Neural progenitor cell (in vitro differentiated cells): ENCODE results near the gene PRKCE. TPM values are rescaled to one million over a fixed set of nuclear protein-coding genes. Genes with fewer than 3 reads are reported as not detected.

Source experiments
- DNase-seq: peaks from one replicate; pipeline ENCODE4 v3.0.0-alpha.2; 2016; ENCODE audit warnings: low spot score
- H2AFZ ChIP-seq: fragments of 200-600 bp; sonication (generic); replicated peaks from 2 replicates; pipeline ENCODE4 v1.6.1; 2016; ENCODE audit warnings: antibody characterized with exemption
- H3F3A ChIP-seq: fragments of 200-600 bp; sonication (generic); 2 replicates; pipeline ENCODE4 v1.6.1; 2016; ENCODE audit warnings: antibody characterized with exemption, low read depth
- H3K27ac ChIP-seq: fragments of 200-600 bp; sonication (generic); 2 replicates; pipeline ENCODE4 v1.5.1; 2016; ENCODE audit warnings: mild to moderate bottlenecking
- H3K27me3 ChIP-seq: fragments of 200-600 bp; sonication (generic); 2 replicates; pipeline ENCODE4 v1.6.1; 2016; ENCODE audit warnings: mild to moderate bottlenecking, moderate library complexity
- H3K36me3 ChIP-seq: fragments of 200-600 bp; sonication (generic); 2 replicates; pipeline ENCODE4 v1.5.1; 2016
- H3K4me1 ChIP-seq: fragments of 200-600 bp; sonication (generic); 2 replicates; pipeline ENCODE4 v1.6.1; 2016; ENCODE audit warnings: mixed run types
- H3K4me2 ChIP-seq: fragments of 200-600 bp; sonication (generic); 2 replicates; pipeline ENCODE4 v1.6.1; 2016
- H3K4me3 ChIP-seq: fragments of 200-600 bp; sonication (generic); 2 replicates; pipeline ENCODE4 v1.5.1; 2016
- H3K79me2 ChIP-seq: fragments of 200-600 bp; sonication (generic); 2 replicates; pipeline ENCODE4 v1.6.1; 2016; ENCODE audit warnings: low read depth
- H3K9ac ChIP-seq: fragments of 200-600 bp; sonication (generic); 2 replicates; pipeline ENCODE4 v1.6.1; 2016
- H3K9me3 ChIP-seq: fragments of 200-600 bp; sonication (generic); 2 replicates; pipeline ENCODE4 v1.5.1; 2016; ENCODE audit warnings: low read depth
- H4K20me1 ChIP-seq: fragments of 200-600 bp; sonication (generic); 2 replicates; pipeline ENCODE4 v1.6.1; 2016; ENCODE audit warnings: low read depth
- H3K27ac Mint-ChIP-seq: 3 replicates; pipeline ENCODE4 v1.8.0; 2021; ENCODE audit warnings: mixed read lengths
- H3K27me3 Mint-ChIP-seq: 2 replicates; pipeline ENCODE4 v1.8.0; 2022; ENCODE audit warnings: low read depth, mild to moderate bottlenecking, inconsistent platforms, moderate library complexity, mixed read lengths; ENCODE audit not compliant: insufficient read depth
- H3K36me3 Mint-ChIP-seq: 3 replicates; pipeline ENCODE4 v1.8.0; 2021; ENCODE audit warnings: mixed read lengths
- H3K4me1 Mint-ChIP-seq: 3 replicates; pipeline ENCODE4 v1.8.0; 2021; ENCODE audit warnings: mixed read lengths
- H3K4me3 Mint-ChIP-seq: 3 replicates; pipeline ENCODE4 v1.8.0; 2021; ENCODE audit warnings: mild to moderate bottlenecking, moderate library complexity, mixed read lengths
- H3K9me3 Mint-ChIP-seq: 3 replicates; pipeline ENCODE4 v1.8.0; 2020; ENCODE audit warnings: mixed read lengths
- CTCF ChIP-seq: fragments of 200-600 bp; sonication (generic); IDR thresholded peaks from 2 replicates; pipeline ENCODE4 v1.5.1; 2017; ENCODE audit warnings: antibody characterized with exemption, mild to moderate bottlenecking
- EZH2 ChIP-seq: fragments of 200-600 bp; sonication (generic); IDR thresholded peaks from 2 replicates; pipeline ENCODE4 v1.6.1; 2017; ENCODE audit warnings: antibody characterized with exemption, mild to moderate bottlenecking, moderate library complexity
- EZH2phosphoT487 ChIP-seq: fragments of 200-600 bp; sonication (generic); IDR thresholded peaks from 2 replicates; pipeline ENCODE4 v1.6.1; 2017; ENCODE audit warnings: antibody characterized with exemption
- total RNA-seq: library from RNA; depleted of rRNA; stranded (reverse); fragments of >200 nt; gene quantifications from 2 replicates; pipeline ENCODE4 v1.2.3, GENCODE V29; 2015; ENCODE audit warnings: low replicate concordance

PRKCE gene
- total RNA-seq, 1 donor from 2014 or later = 4.1 TPM

- Histone ChIP-seq H4K20me1 (no peaks in the 10 kb centered on the region), H3K27ac (no peak overlapping the region), H2AFZ (no peak overlapping the region), H3K4me3 (no peak overlapping the region), H3K9me3 (no peaks in the 10 kb centered on the region), H3K36me3 (no peaks in the 10 kb centered on the region), H3K79me2 (no peaks in the 10 kb centered on the region), H3K4me2 (no peak overlapping the region), H3K4me1 (peaks cover 10% of the 10 kb centered on the region), H3K9ac (no peak overlapping the region), H3F3A (no peaks in the 10 kb centered on the region), H3K27me3 (no peaks in the 10 kb centered on the region)
- Mint-ChIP-seq H3K4me3 (no peak overlapping the region), H3K4me1 (peaks cover 26% of the 10 kb centered on the region), H3K36me3 (peaks cover 2% of the 10 kb centered on the region), H3K27ac (no peak overlapping the region), H3K9me3 (no peaks in the 10 kb centered on the region), H3K27me3 (no peaks in the 10 kb centered on the region)
- TF ChIP-seq EZH2phosphoT487 (no peak), CTCF (no peak), EZH2 (no peak)
- no peak for DNase-seq
These were observed 111.8 kb downstream of the PRKCE start for GRCh38 chr2:45763255-45763654.

GRCh38 chr2:45763797-45764196, 112.3 kb downstream of the PRKCE start:
- no peak for DNase-seq
- Histone ChIP-seq H3K36me3 (no peaks in the 10 kb centered on the region), H3K4me2 (no peak overlapping the region), H3K27ac (no peak overlapping the region), H3K4me3 (no peak overlapping the region), H3K9me3 (no peaks in the 10 kb centered on the region), H4K20me1 (no peaks in the 10 kb centered on the region), H2AFZ (no peak overlapping the region), H3K9ac (no peak overlapping the region), H3K4me1 (peaks cover 12% of the 10 kb centered on the region), H3K79me2 (no peaks in the 10 kb centered on the region), H3F3A (no peaks in the 10 kb centered on the region), H3K27me3 (no peaks in the 10 kb centered on the region)
- no peak overlapping the region for H3K4me3 Mint-ChIP-seq
- H3K27me3 Mint-ChIP-seq = no peaks in the 10 kb centered on the region
- TF ChIP-seq CTCF (no peak), EZH2phosphoT487 (no peak), EZH2 (no peak)
- no peak overlapping the region for H3K27ac Mint-ChIP-seq
- H3K4me1 Mint-ChIP-seq = peaks cover 27% of the 10 kb centered on the region
- no peaks in the 10 kb centered on the region for H3K9me3 Mint-ChIP-seq
- peaks cover 2% of the 10 kb centered on the region for H3K36me3 Mint-ChIP-seq

- Histone ChIP-seq H3K4me1 (peaks cover 20% of the 10 kb centered on the region), H3K36me3 (no peaks in the 10 kb centered on the region), H4K20me1 (no peaks in the 10 kb centered on the region), H3K79me2 (no peaks in the 10 kb centered on the region), H3K27ac (no peak overlapping the region), H3K9me3 (no peaks in the 10 kb centered on the region), H3K27me3 (no peaks in the 10 kb centered on the region), H2AFZ (no peak overlapping the region), H3K9ac (no peak overlapping the region), H3K4me3 (no peak overlapping the region), H3K4me2 (no peak overlapping the region), H3F3A (no peaks in the 10 kb centered on the region)
- H3K27me3 Mint-ChIP-seq = no peaks in the 10 kb centered on the region
- peaks cover 24% of the 10 kb centered on the region for H3K4me1 Mint-ChIP-seq
- no peaks in the 10 kb centered on the region for H3K9me3 Mint-ChIP-seq
- H3K36me3 Mint-ChIP-seq = peaks cover 2% of the 10 kb centered on the region
- TF ChIP-seq CTCF = no peak
- no peak for TF ChIP-seq EZH2
- no peak for TF ChIP-seq EZH2phosphoT487
- DNase-seq = no peak
- H3K4me3 Mint-ChIP-seq = no peak overlapping the region
- no peak overlapping the region for H3K27ac Mint-ChIP-seq
These were observed 113.7 kb downstream of the PRKCE start for GRCh38 chr2:45765007-45765727.
